Prostate gland (tissue), 2 donors: ENCODE data around the gene GAK.

Experiments used
- CTCF ChIP-seq, 4 experiments: fragments of 200-600 bp in 2 of 4; fragments of 450-650 bp in 2 of 4; sonication (generic) in 2 of 4; IDR thresholded peaks; 1 replicate in 3 of 4; 2 replicates in 1 of 4; pipeline ENCODE4 v1.5.1; 2016 to 2019; ENCODE audit warnings: antibody characterized with exemption in 4 of 4, mild to moderate bottlenecking in 2 of 4, moderate library complexity in 2 of 4
- POLR2A ChIP-seq: fragments of 450-650 bp; IDR thresholded peaks from one replicate; pipeline ENCODE4 v1.6.1; 2016; ENCODE audit warnings: antibody characterized with exemption, mild to moderate bottlenecking

- TF ChIP-seq CTCF (IDR thresholded peaks at IDR 0.05) (no peak), POLR2A (no peak)
These were observed 116.5 kb downstream of the GAK start for GRCh38 chr4:815464-816146.
